Measurements from ENCODE around the gene MYORG. TPM values are rescaled to one million over a fixed set of nuclear protein-coding genes. Genes with fewer than 3 reads are reported as not detected.

The MYORG gene
- 19.7 TPM for polyA plus RNA-seq (ENCODE audit: insufficient read length)

DNA sequence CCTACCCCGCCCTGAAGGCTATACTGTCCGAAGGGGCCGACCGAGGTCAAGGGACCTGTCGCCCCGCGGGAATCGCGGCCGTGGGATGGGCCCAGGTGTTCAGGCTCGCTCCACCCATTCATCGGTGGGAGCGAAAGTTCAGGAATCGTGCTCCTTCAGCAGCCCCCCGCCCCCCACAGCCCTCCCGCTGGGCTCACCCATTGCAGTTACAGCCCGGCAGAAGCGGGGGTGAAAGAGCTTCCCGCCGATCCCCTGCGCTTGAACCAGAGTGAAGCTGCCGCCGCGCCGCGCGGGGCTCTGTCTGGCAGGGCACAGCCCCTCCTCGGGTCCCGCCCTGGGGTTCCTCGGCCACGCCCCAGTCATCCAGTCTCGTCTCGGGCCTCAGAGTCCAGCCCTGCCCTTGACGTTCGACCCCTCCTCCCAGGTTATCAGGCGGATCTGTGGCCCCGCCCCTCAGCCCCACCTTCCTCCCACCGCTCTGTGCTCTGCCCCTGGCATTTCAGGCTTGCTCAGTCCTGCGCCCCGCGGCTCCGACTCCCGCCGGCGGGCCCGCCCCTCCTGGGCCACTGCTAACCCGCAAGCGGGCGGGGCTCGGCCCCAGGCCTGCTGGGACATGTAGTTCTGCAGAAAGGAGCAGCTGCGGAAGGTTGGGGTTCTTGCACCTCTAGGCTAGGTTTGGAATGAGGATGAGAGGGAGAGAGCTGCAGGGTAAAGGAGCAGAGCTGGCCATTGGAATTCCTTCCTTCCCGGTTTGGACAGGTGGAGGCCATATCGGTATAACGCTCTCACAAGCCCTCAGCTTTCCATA, at the start of gene MYORG:
TSS of gene MYORG (minus strand) at position 303 of the 808 bp plus-strand sequence. CDS start 3,955 bp downstream, outside the sequence.
- DNase-seq: peak; percentile 78

DNA sequence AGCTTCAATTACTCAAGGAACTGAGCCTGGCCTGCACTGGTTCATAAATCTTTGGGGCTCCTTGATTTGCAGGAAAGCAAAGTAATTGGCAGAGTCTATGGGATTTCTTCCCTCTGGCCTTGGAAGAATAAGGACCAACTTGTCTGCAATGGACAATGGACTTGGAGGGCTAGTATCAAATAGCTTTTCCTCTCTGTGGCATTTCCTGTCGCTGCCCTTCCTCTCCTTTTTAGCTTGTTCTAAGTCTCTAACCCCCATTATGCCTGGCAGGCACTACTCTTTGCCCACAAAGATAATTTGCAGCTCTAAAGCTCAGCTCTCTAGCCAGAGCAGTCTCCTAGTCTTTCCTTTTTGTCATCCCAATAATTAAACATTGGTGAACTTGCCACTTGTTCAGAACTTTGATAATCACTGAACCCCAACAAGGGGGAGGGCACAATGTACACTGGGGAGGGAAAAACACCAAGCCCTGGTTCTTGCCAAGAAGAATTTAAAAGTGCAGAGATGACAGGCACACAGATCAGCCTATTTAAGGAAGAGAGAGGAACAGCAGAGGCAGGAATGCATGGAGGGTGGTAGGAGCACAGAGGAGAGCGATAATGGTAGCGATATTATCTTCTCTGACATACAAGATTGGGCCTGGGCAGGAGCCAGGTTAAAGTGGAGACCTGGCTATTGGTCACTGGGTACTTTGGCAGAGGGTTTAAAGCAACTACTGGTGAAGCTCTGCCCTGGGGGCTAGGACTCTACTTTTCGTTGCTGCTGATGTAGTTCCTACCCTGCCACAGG, 43.2 kb upstream of the MYORG start:
- DNase-seq: no peak

DNA sequence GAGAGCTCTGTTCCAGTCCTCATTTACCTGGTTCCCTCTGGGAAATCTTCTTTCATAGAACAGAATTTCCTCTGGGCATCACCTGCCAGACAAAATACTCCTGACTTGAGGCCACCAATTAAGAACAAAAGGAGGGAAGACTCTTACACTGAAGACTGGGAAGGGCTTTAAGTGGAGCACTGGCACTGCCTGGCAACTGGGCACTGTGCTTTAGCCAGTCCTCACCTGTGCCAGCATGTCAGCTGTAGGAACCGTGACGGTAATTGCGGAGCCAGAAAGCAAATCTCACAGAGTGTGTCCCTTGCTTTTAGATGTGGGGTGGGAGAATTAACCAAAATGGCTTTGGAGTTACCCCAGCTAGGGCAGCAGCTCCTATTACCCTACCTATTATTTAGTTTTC, 41.0 kb upstream of the MYORG start:
- DNase-seq: no peak

GRCh38 chr9:34413231-34413852, 36.6 kb upstream of the MYORG start:
- DNase-seq: peak; percentile 65

- no peak for DNase-seq
These were observed 35.6 kb upstream of the MYORG start for GRCh38 chr9:34412336-34412735.

DNA sequence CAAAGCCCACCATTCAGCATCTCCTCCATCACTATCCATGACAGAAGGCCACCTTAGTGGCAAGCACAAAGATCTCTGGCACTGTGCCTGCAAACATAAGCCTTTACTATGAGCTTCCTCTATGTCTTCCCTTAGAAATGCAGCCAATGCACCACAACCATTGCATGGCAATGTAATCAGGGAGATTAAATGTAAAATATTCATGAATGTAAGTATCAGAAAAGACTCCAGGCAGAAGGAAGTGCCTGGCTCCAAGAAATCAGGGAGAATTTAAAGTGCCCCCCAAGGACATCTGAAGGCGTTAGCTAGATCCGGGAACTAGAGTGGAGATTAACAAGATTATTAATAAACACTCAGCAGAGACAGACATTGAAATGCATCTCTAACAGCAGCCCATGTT, 32.5 kb upstream of the MYORG start:
- no peak for DNase-seq

DNA sequence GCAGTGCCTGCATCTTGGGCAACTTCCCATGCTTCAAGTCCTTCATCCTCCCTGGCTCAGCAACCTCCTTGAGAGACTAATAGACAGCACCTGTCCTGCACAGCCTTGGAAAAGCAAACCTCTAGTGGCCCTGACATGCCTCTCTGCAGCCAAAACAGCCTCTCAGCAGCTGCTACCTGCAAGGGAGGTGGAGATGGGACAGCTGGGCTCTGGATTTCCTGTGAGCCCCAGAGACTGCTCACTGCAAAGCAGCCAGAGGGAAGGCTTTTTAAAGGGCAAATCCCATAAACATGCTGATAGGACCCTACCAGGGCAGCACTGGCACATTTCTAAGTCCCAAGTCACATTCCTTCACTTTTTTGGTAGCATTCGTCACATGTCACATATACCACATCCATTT, 31.5 kb upstream of the MYORG start:
- DNase-seq: no peak

- no peak for DNase-seq
These were observed 29.5 kb upstream of the MYORG start for GRCh38 chr9:34406219-34406618.

GRCh38 chr9:34405719-34406118, 29.0 kb upstream of the MYORG start:
- DNase-seq: no peak

- peak; percentile 45 for DNase-seq
These were observed 27.1 kb upstream of the MYORG start for GRCh38 chr9:34403554-34404380.

DNA sequence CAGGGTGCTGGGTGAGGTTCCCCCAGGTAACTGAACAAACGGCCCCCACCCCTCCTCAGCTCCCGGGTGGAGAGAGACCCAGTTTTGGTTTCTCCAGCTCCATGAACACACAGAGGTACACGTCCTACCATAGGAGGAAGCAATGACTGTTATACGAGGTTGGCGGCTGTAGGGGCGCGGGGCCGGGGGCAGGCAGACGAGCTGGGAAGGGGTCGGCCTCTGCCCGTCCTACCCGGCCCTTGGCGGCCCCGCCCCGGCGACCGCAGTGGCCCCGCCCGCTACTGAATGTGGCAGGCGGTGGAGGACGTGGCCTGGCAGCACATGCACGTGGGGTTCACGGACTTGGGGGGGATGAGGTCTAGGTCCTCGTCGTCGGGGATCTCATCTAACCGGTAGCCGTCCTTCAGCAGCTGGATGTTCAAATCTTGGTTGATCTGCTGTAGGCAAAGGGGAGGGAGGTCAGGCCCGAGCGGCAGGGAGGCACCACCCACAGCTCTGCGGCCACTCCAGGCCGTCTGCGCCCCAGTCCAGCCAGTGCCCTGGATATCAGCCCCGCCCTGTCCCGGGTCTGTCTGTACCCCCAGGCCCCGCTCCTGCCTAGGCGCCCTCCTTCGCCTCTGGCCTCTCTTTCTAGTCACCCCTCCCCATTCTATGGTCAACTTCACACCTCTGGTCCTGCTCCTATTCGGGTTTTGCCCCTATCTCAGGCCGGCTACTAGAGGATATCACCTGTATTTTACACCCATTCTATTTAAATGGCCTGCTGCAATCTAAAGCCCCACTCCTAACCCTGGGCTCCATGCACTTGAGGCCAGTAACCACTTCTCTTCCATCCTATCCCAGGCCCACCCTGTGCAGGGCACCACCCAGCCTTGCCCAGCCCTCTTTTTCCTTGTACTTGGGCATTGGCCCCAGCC, 24.2 kb upstream of the MYORG start:
- no peak for DNase-seq

- no peak for DNase-seq
These were observed 23.6 kb upstream of the MYORG start for GRCh38 chr9:34400275-34400674.

DNA sequence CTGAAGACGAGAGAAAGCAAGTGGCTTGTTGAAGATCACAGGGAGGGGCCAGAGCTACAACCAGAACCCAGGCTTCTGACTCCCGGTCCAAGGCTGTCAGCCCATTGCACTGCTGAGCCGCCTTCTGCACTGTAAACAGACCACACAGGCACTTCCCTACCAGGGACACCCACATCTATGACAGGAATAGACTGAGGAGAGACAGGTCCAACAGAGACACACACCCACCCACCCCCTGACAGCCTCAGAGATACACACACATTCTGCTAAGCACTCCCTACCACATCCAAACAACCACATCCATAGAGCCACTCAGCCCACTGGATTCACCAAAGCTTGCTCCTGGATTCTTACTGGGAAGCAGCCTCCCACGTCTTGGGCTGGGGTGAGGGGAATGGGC, 23.0 kb upstream of the MYORG start:
- DNase-seq: no peak

- no peak for DNase-seq
These were observed 22.2 kb upstream of the MYORG start for GRCh38 chr9:34398875-34399274.

DNA sequence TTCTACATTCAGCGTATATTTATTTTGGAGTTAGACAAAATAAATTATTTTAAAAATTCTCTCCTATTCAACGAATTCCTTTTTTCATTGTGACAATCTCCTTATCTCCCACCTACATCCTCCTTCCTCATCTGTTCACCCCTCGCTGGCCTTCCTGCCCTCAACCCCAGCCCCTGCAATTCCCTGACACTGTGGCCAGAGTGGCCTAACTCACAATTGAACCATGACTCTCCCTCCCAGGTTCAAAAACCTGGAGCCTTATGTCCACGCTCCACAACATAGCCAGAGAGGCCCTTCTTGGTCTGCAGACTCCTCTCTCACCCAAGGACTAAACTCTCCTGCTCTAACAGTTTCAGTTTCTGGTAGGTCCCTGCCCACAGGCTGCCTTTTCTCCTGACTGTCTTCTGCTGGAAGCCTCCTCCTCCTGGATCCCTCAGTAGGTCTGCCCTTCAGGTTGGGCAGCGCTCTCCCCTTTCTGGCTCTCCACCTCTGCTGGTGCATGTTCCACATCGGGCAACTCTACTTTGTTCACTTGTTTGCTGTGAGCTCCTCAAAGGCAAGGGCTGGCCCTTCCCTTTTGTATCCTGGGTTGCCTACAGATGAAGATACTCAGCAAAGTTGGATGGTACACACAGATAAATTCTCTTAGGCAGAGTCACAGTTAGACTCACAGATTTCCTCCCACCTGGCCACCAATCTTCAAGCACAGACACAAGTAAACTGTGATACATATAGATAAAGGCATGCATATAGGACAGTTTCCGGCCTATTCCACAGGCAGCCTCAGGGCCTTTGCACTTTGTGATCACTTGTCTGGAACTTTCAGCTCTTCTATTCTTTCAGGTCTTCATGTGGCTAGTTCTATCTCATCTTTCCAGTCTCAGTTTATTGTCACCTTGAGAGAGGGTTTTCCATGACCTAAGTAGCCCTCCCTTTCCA, 19.8 kb upstream of the MYORG start:
- DNase-seq: no peak

- no peak for DNase-seq
These were observed 15.8 kb upstream of the MYORG start for GRCh38 chr9:34392511-34392910.

- no peak for DNase-seq
These were observed 10.5 kb upstream of the MYORG start for GRCh38 chr9:34387239-34387638.

GRCh38 chr9:34386656-34387055, 10.0 kb upstream of the MYORG start:
- DNase-seq: no peak

- DNase-seq: no peak
These were observed 9.0 kb upstream of the MYORG start for GRCh38 chr9:34385561-34386230.
